Heart left ventricle (tissue), 16 donors: Measurements from ENCODE around the gene FOXN3. TPM values are rescaled to one million over a fixed set of nuclear protein-coding genes. Genes with fewer than 3 reads are reported as not detected.

ENCODE experiments used
- ATAC-seq, 4 donors: fragments of 200-7000 bp; cut with Tn5 transposase; one replicate each; pipeline ENCODE4 v1.9.1; 2020 to 2022; ENCODE audit warnings: moderate library complexity in 4 of 4, mild to moderate bottlenecking in 3 of 4, moderate number of reproducible peaks in 1 of 4
- DNase-seq, 5 donors: peaks; one replicate each; pipeline ENCODE4 v3.0.0-alpha.2; 2020
- H3K27ac ChIP-seq, 12 donors: fragments of 200-600 bp; sonication (generic) in 4 of 12; one replicate each; pipeline versions ENCODE4 v1.5.0 to v1.8.0; 2016 to 2022; ENCODE audit warnings: mild to moderate bottlenecking in 2 of 12
- H3K27me3 ChIP-seq, 9 donors: fragments of 200-600 bp; sonication (generic) in 2 of 9; one replicate each; pipeline versions ENCODE4 v1.5.1 to v1.8.0; 2016 to 2022; ENCODE audit warnings: mild to moderate bottlenecking in 3 of 9
- H3K36me3 ChIP-seq, 9 donors: fragments of 200-600 bp; sonication (generic) in 2 of 9; one replicate each; pipeline versions ENCODE4 v1.5.0 to v1.8.0; 2018 to 2022; ENCODE audit warnings: mild to moderate bottlenecking in 2 of 9
- H3K4me1 ChIP-seq, 12 donors: fragments of 200-600 bp; sonication (generic) in 4 of 12; one replicate each; pipeline versions ENCODE4 v1.5.0 to v1.8.0; 2016 to 2022; ENCODE audit warnings: mild to moderate bottlenecking in 3 of 12
- H3K4me3 ChIP-seq, 12 donors: fragments of 200-600 bp; sonication (generic) in 4 of 12; one replicate each; pipeline versions ENCODE4 v1.5.0 to v1.8.0; 2017 to 2022; ENCODE audit warnings: mild to moderate bottlenecking in 9 of 12, moderate library complexity in 4 of 12
- H3K9me3 ChIP-seq, 12 donors: fragments of 200-600 bp; sonication (generic) in 4 of 12; one replicate each; pipeline versions ENCODE4 v1.5.0 to v1.8.0; 2016 to 2022; ENCODE audit warnings: mild to moderate bottlenecking in 1 of 12
- POLR2A ChIP-seq, 2 donors: fragments of 450-650 bp; IDR thresholded peaks; one replicate each; pipeline ENCODE4 v1.6.1; 2017; ENCODE audit warnings: antibody characterized with exemption in 2 of 2, mild to moderate bottlenecking in 2 of 2, moderate library complexity in 2 of 2
- WGBS, 4 donors: extraction: QIAGEN DNeasy Blood & Tissue Kit in 2 of 4; methylation state at CpG; one replicate each; pipeline versions ENCODE4 v1.1.5 to v1.1.7; 2013 to 2018; 5-methylcytosine and 5-hydroxymethylcytosine counted together
- intact Hi-C, 10 donors: fragments of 100-400 bp; cut with DNase I; formaldehyde crosslinking; loops; one replicate each; pipeline versions ENCODE4 v1.11.1 to v1.14.2; 2022
- polyA plus RNA-seq, 2 donors: library from polyadenylated mRNA; stranded (reverse); fragments of 200-250 nt; gene quantifications; one replicate each; pipeline ENCODE4 v1.2.3, GENCODE V29; 2013
- total RNA-seq, 9 donors: library from RNA; depleted of rRNA in 2 of 9; stranded (reverse); fragments of >200 nt in 2 of 9; fragmentation: NEBNext Ultra II Directional in 3 of 9; extraction: Animal tissue kit (Norgen Biotek cat#: 25700) in 3 of 9; gene quantifications; one replicate each; pipeline versions ENCODE4 v1.1.0 to v1.2.4, GENCODE V29; 2016 to 2023
- TF ChIP-seq, protein P1 (sequence below), 12 donors: fragments of 200-600 bp; sonication (generic) in 4 of 12; IDR thresholded peaks; one replicate each; pipeline versions ENCODE4 v1.5.0 to v1.8.0; 2018 to 2022; ENCODE audit warnings: antibody characterized with exemption in 12 of 12, mild to moderate bottlenecking in 5 of 12
- donor health status: ischemic (EF 13 %, LVEDD 7.1; RV severe dilation, severe dysfunction).
- donor health status: healthy with polysubstance abuse.
- donor health status: DM: no; HTN: yes; CAD: no.
- donor health status: DM: no; HTN: no; CAD: no.
- donor health status: ischemic (EF 25% LVEDD 6.9; RV normal size, moderate dysfunction).
- donor health status: ischemic (EF 25% LVEDD 5.7; RV mildly dilated, moderate dysfunction).
- donor health status: healthy.
- donor health status: DM: yes; HTN: yes; CAD: no.
- donor health status: ischemic (EF 35%, LVEDD 5.7; RV mildly dilated, moderate dysfunction).
- donor health status: nonischemic (EF 11% LVEDD 7.7; RV severe dilation, severe dysfunction).
- donor health status: DM: yes; HTN: yes; CAD: no.
- donor health status: PGD.
- donor health status: ischemic (EF 29% LVEDD 5.4; RV normal size, mild dysfunction).
- donor health status: nonischemic (EF 23%, LVEDD 6.1; RV moderate dilation, normal function).

Gene FOXN3
- total and polyA plus RNA-seq, 11 donors, result 24.4 to 161 (median 111) TPM

DNA sequence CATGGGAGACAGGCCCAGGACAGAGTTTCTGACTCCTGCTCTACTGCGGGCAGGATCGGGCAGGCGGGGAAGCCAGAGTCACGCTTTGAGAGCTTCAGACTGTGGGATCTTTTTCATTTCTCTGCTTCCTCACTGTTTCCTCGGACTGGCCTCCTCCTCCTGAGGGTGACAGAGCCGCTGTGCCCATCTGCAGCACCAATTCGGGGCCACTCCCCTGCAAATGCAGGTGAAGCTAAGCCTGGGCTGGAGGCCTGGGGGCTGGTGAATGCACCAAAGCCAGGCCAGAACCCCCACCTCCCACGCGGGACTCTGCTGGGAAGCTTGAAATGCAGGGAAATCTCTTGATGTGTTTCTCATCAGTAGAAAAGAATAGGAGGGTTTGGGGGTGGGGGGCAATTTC lies 77.5 kb downstream of the FOXN3 start:
- H3K9me3 ChIP-seq, result no peaks in the 10 kb centered on the region
- ATAC-seq, result peak in 1 of 4 donors; percentile 31
- DNase-seq, result no peak
- H3K4me3 ChIP-seq, result no peak overlapping the region
- H3K27me3 ChIP-seq, result no peaks in the 10 kb centered on the region
- peaks cover 0 to 62% (median 39%) of the 10 kb centered on the region in 12 donors for H3K4me1 ChIP-seq
- TF ChIP-seq POLR2A (IDR thresholded peaks at IDR 0.05), result no peak
- TF ChIP-seq, protein P1, sequence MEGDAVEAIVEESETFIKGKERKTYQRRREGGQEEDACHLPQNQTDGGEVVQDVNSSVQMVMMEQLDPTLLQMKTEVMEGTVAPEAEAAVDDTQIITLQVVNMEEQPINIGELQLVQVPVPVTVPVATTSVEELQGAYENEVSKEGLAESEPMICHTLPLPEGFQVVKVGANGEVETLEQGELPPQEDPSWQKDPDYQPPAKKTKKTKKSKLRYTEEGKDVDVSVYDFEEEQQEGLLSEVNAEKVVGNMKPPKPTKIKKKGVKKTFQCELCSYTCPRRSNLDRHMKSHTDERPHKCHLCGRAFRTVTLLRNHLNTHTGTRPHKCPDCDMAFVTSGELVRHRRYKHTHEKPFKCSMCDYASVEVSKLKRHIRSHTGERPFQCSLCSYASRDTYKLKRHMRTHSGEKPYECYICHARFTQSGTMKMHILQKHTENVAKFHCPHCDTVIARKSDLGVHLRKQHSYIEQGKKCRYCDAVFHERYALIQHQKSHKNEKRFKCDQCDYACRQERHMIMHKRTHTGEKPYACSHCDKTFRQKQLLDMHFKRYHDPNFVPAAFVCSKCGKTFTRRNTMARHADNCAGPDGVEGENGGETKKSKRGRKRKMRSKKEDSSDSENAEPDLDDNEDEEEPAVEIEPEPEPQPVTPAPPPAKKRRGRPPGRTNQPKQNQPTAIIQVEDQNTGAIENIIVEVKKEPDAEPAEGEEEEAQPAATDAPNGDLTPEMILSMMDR (IDR thresholded peaks at IDR 0.05), result no peak
- peak overlapping the region; percentile 31 to 71 (median 51) for H3K27ac ChIP-seq
- WGBS, 4 donors, result 64 to 74% (median 69%) methylated on average over 9 of the region's 9 CpGs
- intact Hi-C loops, result no loop called here
- H3K36me3 ChIP-seq, result no peaks in the 10 kb centered on the region

DNA sequence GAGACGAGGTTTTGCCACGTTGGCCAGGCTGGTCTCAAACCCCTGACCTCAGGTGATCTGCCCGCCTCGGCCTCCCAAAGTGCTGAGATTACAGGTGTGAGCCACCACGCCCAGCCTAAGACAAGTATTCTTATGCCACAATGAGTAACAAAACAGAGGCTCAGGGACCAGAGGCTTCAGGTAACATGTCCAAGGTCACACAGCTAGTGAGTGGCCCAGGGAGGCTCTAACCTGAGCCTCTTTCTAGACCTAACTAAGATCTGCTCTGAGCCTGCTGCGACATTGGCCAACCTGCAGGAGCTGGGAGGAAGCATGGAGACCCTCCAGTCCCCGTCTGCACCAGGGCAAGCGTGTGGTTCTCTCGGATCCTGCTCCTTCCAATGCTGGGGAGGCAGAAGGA lies 77.9 kb downstream of the FOXN3 start:
- WGBS, 4 donors, result 84 to 96% (median 92%) methylated on average over 9 of the region's 9 CpGs
- no peak for TF ChIP-seq POLR2A (IDR thresholded peaks at IDR 0.05)
- TF ChIP-seq, protein P1 (IDR thresholded peaks at IDR 0.05), result no peak
- Histone ChIP-seq H3K36me3 (no peaks in the 10 kb centered on the region), H3K9me3 (no peaks in the 10 kb centered on the region), H3K27ac (peak overlapping the region in 11 of 12 donors; percentile 35 to 71 (median 51)), H3K27me3 (no peaks in the 10 kb centered on the region), H3K4me3 (no peak overlapping the region), H3K4me1 (peaks cover 0 to 60% (median 39%) of the 10 kb centered on the region in 12 donors)
- ATAC-seq (no peak), DNase-seq (no peak)
- intact Hi-C loops, result no loop called here

DNA sequence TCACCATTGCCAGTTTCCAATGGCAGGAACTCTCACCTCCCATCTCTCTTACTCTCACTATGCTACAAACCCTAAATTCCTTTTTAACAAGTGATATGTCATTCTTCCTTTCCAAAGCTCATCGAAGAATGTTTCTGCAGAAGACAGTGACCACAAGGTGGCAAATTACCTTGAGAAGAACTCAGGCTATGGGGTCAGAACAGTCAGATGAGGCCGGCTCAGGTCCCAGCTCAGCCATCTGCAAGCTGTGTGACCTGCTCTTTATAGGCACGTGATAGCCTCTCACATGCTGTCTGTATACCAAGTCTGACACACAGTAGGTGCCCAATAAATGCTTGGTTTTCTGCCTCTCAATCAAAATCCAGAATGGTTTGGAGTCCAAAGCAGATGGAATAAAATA lies 80.7 kb downstream of the FOXN3 start:
- intact Hi-C loops, result no loop called here
- H3K4me3 ChIP-seq, result no peak overlapping the region
- 85 to 96% (median 87%) methylated on average over 3 of the region's 3 CpGs for WGBS, 4 donors
- no peaks in the 10 kb centered on the region for H3K36me3 ChIP-seq
- no peak for ATAC-seq
- no peak for TF ChIP-seq POLR2A (IDR thresholded peaks at IDR 0.05)
- TF ChIP-seq, protein P1 (IDR thresholded peaks at IDR 0.05), result no peak
- H3K9me3 ChIP-seq, result no peaks in the 10 kb centered on the region
- no peak for DNase-seq
- no peaks in the 10 kb centered on the region for H3K27me3 ChIP-seq
- peaks cover 0 to 45% (median 35%) of the 10 kb centered on the region in 12 donors for H3K4me1 ChIP-seq
- no peak overlapping the region for H3K27ac ChIP-seq

DNA sequence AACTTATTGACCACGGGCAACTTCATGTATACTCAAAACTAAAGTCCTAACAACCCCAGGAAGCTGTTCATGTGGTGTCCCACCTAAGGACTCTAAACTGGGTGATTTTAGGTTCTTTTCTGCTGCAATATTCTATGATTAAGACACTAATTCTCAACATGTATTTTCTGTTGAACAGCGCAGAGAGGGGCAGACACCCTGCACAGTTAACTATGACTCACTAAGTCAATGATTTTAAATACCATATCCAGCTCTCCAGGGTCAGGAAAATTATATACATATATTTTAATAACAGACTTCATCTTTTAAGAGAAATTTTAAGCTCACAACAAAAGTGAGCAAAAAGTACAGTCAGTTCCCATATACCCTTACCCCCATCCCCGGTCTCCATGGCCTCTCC lies 85.0 kb downstream of the FOXN3 start:
- WGBS, 4 donors, result 79 to 99% (median 96%) methylated on average over 3 of the region's 3 CpGs
- Histone ChIP-seq H3K36me3 (no peaks in the 10 kb centered on the region), H3K27ac (no peak overlapping the region), H3K4me3 (no peak overlapping the region), H3K9me3 (no peaks in the 10 kb centered on the region), H3K4me1 (peaks cover 0 to 24% (median 7%) of the 10 kb centered on the region in 12 donors), H3K27me3 (no peaks in the 10 kb centered on the region)
- TF ChIP-seq, protein P1 (IDR thresholded peaks at IDR 0.05), result no peak
- no peak for TF ChIP-seq POLR2A (IDR thresholded peaks at IDR 0.05)
- intact Hi-C loops, result no loop called here
- ATAC-seq (no peak), DNase-seq (no peak)
